KBM-7 (cell line): ENCODE measurements around the gene SUN5.
A peak's percentile ranks its signal among the peaks of the same experiment; 100 is the strongest.

ENCODE experiments used
- DNase-seq: peaks from one replicate; pipeline ENCODE4 v3.0.0-alpha.2; 2015
- in situ Hi-C: fragments of 300-500 bp; cut with MboI; formaldehyde crosslinking; loops from 2 replicates; pipeline ENCODE4 v1.14.3; 2020; ENCODE audit warnings: low sequenced_read_pairs, low pct_unique_long_range_greater_than_20kb, mixed read lengths

Gene SUN5

GRCh38 chr20:33002087-33002808, 2.0 kb downstream of the SUN5 start:
- in situ Hi-C loops = no loop called here
- DNase-seq = no peak

DNA sequence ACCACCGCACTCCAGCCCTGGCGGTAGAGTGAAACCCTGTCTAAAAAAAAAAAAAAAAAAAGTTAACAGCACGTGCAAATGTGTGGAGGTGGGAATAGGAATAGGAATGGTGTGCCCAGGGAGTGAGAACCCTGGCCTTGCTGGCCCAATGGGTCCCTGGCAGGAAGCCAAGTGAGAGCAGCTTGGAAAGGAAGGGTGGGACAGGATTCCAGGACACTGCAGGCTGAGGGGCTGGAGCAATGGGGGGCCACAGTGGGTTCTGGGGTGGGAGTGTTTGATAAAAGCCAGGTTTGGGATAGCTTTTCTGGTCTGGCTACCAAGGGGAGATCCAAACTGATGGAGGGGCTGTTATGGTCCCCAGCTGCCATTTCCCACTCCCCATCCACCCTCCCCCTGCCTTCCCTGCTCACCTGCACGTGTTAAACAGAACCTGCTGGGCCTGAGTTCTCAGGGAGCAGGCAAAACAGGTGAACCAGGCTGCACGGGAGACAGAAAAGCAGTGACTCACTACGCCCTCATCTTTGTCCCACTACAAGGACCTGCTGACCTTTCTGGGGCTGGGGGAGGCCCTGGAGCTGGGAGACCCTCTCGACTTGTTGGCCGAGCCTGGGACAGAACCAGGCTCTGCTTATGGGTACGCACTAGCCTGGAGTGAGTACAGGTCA, 3.3 kb downstream of the SUN5 start:
- in situ Hi-C loops = no loop called here
- no peak for DNase-seq

GRCh38 chr20:32999603-33000250, 4.5 kb downstream of the SUN5 start:
- peak; percentile 82 for DNase-seq
- in situ Hi-C loops = no loop called here

GRCh38 chr20:32997431-32997830, 6.8 kb downstream of the SUN5 start:
- in situ Hi-C loops = no loop called here
- no peak for DNase-seq

DNA sequence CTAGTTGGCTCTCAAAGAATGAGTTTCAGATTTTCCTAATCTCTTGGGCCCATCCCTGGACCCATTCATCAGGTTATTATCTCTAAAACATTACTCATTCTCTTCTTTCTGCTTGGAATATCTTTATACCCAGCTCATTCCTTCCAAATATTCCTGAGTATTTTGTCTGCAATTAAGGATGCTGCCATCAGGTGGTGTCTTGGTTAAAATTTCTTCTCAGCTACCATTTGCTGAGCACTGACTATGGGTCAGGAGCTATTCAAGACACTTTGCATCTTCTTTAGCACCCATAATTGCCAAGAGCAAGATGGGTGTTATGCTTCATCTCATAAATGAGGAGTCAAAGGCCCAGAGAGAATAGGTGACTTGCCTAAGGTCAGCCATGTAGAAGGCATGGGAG, 8.4 kb downstream of the SUN5 start:
- in situ Hi-C loops = no loop called here
- no peak for DNase-seq

DNA sequence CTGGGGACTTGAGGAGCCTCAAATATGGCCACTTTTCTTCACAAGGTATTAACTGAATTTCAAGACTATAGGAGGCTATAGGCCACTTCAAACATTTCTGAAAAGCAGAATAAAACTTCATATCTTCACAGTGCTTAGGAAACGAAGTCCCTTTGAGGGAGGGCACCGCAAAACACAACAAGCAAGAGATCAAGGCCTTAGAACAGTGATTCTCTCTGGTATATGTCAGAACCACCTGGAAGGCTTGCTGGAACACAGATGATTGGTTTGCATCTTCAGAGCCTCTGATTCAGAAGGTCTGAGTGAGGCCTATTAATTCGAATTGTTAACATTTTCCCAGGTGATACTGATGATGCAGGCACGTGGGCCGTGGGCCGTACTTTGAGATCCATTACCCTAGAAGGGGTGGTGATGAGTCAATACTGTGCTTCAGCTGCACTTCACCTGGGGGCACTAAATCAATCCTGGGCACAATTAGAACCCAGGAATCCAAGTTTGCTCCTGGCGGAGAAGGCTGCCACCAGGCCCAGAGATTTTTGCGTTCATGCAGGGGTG, 10.7 kb downstream of the SUN5 start:
- DNase-seq = no peak
- in situ Hi-C loops = no loop called here

- in situ Hi-C loops = no loop called here
- DNase-seq = no peak
These were observed 12.2 kb downstream of the SUN5 start for GRCh38 chr20:32991792-32992641.

DNA sequence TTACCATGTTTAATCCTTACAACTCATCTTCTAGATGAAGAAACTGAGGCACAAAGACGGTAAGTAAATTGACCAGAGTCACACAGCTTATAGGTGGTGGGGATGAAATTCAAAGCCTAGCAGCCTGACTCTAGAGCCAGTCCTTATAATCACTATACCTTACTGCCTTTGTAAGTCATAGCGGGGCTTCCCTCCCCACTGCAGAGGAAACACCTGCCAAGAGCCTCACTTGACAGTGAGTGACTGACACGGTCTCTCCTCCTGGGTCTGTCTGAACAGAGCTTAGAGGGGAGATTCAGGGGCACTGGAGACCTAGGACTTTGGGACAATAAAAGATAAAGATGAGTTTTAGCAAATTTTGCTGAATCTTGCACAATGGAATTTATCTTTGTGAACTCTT, 12.8 kb downstream of the SUN5 start:
- DNase-seq = no peak
- in situ Hi-C loops = no loop called here

DNA sequence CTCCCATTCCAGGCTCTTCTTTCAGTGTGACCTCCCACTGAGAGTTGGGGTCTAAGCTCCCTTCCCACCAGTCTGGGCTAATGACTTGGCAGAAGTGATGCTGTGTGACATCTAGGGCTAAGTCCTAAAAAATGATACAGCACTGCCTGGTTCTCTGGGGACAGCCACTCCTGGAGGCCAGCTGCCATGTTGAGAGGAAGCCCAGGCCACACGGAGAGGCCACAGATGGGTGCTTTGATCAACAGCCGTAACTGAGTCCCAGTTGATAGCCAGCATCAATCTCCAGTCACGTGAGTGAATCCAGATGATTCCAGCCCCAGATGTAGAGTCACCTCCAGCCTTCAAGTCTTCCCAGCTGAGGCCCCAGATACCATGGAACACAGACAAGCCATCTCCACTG, 13.8 kb downstream of the SUN5 start:
- in situ Hi-C loops = no loop called here
- DNase-seq = no peak

DNA sequence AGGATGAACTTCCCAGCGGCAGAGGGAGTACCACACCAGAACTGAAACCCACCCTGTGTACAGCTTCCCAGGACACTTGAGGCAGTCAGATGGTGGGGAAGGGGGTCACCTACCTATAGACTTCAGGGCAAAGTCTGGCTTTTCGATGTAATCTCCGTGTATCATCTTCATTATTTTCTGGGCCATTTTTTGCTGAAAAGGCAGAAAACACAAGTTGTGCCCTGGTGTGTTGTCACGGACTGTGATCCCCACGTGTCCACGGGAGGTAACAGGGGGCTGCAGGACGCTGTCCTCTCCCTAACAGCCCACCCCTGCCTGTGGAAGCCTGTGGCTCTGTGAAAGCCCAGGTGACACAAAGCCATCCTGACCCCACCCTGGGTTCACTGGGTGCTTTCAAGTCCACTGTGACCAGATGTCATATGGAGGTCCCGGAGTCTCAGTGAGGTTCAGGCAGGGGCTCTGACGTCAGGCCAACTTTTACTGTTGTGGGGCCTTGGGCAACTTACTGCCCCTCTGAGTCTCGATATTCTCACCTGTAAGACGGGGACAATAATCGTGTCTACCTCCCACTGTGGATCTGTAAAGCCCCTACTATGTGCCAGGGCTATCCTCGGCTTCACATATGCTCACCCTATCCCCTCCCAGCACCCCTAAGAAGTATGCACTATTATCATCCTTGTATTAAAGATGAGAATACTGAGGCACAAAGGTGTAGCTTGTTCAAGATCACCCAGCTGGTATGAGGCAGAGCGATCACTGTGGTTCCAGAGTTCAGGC, 14.5 kb downstream of the SUN5 start:
- in situ Hi-C loops = no loop called here
- DNase-seq = no peak

GRCh38 chr20:32988008-32988407, 16.2 kb downstream of the SUN5 start:
- in situ Hi-C loops = no loop called here
- no peak for DNase-seq

GRCh38 chr20:32987044-32987825, 17.0 kb downstream of the SUN5 start:
- DNase-seq = no peak
- in situ Hi-C loops = no loop called here

- in situ Hi-C loops = no loop called here
- no peak for DNase-seq
These were observed 17.8 kb downstream of the SUN5 start for GRCh38 chr20:32986331-32986966.

- no peak for DNase-seq
- in situ Hi-C loops = no loop called here
These were observed 18.6 kb downstream of the SUN5 start for GRCh38 chr20:32985596-32985995.

GRCh38 chr20:32984631-32985354, 19.4 kb downstream of the SUN5 start:
- in situ Hi-C loops = no loop called here
- no peak for DNase-seq

DNA sequence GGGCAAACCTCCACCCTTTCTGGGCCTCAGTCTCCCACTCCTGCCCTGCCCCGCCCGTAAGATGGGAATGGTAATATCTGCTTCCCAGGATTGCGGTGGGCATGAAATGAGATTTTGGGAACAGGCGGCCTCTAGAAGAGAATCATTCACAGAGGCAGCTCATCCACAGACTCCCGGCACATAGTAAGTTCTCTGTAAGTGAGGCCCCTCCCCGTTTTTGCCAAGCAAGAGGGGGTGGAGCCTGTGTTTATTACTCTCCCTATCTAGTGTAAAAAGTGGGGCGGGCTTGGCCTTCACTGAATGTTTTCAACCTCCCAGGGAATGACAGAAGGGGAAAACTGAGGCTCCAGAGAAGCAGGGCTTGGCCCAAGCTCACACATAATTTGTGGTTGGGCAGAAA, 20.0 kb downstream of the SUN5 start:
- peak; percentile 18 for DNase-seq
- in situ Hi-C loops = no loop called here
